HG02870 (cell line): Measurements from ENCODE around the gene PRCP.

Source experiments
- ATAC-seq: cut with Tn5 transposase; IDR thresholded peaks from one replicate; pipeline ENCODE4 v1.9.1; 2021; ENCODE audit warnings: mild to moderate bottlenecking, moderate library complexity; ENCODE audit not compliant: unreplicated experiment

Gene PRCP

GRCh38 chr11:82907371-82907770, 7.1 kb upstream of the PRCP start:
- ATAC-seq, result no peak

DNA sequence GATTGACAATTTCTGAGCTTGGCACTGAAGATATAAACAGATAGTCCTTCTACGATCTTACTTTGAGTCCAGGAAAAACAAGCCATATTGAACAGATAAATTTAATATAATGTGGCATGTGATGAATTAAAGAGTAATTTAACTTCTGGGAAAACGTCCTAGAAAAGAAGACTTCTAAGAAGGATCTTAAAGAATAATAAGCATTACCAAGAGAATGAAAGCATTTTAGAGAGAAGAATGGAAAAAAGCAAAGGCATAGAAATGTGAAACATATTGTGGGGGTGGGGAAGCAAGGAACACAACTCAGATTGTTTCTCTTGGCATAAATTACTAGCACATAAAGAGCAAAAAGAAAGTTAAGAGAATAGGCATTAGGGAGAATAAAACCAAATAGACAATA, 6.7 kb upstream of the PRCP start:
- ATAC-seq, result no peak

GRCh38 chr11:82906236-82906635, 6.0 kb upstream of the PRCP start:
- no peak for ATAC-seq

DNA sequence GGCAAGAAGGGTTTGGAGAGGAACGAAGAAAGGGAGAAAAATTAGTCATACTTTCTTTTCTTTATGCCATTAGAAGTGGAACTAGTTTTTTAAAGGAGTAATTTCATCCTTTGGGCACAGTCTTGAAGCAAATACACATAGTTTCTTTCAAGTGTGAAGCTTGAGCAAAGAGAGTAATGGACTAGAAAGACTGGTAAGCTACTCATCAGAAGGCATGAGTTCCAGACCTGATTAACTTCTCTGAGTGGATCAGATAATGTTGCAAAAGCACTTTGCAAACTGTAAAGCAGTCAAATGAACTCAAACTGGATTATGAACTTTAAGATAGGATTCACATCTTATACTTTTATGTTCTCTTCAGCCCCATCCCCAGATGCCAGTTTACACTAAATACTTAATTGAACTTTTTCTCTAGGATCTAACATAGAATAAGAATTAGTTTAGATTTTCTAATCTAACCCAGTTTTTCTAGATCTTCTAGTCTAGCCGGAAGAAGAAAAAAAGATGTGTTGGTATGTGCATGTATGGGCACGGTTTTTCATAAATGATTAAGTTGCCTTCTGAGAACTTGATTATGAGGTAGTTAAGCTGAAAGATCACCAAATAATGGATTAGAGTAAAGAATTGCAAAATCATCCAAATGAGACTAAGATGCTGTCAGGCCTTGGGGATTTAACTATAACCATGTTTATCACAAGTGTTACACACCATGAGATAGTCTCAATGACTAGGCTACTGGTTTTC, 3.8 kb upstream of the PRCP start:
- ATAC-seq, result no peak

- no peak for ATAC-seq
Measured at GRCh38 chr11:82902880-82903279, 2.6 kb upstream of the PRCP start.

GRCh38 chr11:82901922-82902485, 1.8 kb upstream of the PRCP start:
- ATAC-seq, result no peak

GRCh38 chr11:82901165-82901921, 1.1 kb upstream of the PRCP start, which contains the start of gene DDIAS:
DDIAS (plus strand) TSS chr11:82901736; CDS start chr11:82914739, 13,003 bp downstream.
- ATAC-seq, result peak; percentile 68

DNA sequence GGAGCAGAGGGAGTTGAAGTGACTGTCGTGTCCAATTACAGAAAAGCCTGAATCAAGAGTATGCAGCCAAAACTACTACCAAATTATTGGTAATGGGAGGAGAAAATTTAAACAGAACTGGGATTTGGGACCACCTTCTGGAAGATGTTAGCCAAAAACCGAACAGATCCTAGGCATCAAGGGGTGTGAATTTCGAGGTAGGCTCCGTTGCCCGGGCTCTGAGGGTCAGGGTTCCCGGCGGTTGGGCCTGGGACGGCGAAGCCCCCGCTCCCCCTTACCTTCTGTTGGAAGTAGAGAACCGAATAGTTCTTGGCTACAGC, 313 bp downstream of the PRCP start:
- ATAC-seq, result peak; percentile 1

DNA sequence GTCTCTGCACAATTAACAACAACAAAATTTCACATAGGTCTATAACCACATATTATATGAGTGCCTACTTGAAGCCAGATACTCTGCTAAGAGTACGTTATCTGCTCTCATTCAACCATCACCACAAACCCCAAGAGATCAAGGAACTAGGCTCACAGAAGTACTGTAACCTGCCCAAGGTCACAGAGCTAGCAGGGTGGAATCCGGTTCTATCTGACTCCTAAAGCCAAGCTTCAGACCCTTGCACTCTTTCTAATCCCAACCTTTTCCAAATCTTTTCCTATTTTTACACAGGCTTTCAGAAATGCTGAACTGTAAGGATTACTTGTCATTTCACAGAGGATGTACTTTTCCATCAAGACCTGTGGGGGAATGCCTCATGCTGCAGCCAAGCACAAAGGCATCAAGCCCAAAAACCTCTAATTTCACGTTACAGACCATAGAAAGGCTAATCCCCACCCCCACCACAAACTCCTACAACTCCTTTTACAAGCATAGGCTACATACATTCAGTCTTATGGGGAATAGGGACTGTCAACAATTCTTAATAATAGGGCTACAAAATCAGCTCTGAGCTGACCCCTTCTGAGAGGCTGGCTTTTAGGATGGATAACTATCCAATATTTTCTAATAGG, 927 bp downstream of the PRCP start:
- no peak for ATAC-seq

- ATAC-seq, result no peak
Measured at GRCh38 chr11:82898241-82898640, 2.0 kb downstream of the PRCP start.

GRCh38 chr11:82896183-82896582, 4.0 kb downstream of the PRCP start:
- no peak for ATAC-seq

DNA sequence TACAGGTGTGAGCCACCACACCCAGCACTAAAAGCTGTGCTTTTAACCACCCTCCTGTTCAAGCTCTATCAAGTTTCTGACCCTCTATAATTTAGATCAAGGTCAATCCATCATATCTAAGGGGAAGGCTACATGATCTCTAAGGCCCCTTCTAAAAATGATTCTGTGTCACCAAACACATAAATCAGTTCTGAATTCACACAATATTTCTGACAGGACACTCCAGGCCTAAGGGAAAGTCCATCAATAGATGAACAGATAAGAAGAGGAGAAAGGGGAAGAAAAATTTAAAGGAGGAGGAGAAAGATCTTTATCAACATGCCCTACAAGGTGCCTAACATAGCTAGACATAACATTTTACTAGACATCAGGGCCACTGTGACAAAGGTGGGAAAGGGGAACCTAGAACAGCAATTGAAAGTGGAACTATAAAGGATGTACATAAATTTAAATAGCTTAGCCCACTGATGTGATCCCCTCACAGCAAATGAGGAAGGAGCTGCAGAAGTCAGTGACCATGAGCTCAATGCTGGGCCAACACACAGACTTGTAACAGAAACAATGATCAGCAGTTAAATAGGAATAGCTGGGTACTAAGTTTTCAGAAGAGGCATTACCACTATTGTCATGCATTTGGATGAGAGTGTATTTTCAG, 4.7 kb downstream of the PRCP start:
- no peak for ATAC-seq

GRCh38 chr11:82892611-82893169, 7.5 kb downstream of the PRCP start:
- no peak for ATAC-seq

DNA sequence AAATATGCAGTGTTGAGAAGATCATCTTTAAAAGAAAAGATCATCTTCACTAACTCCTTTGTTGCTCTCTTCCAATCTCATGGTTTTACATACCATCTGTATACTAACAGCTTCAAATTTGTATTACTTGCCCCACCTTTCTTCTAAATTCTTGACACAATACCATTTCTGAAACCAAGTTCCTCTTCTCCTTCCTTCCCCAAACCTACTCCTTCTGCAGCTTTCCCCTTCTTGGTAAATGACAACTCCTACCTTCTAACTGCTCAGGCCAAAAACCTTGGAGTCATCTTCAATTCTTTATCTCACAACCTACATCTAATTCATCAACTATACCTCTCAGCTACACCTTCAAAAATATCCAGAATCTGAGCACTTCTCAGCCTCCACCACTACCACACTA, 9.3 kb downstream of the PRCP start:
- no peak for ATAC-seq

DNA sequence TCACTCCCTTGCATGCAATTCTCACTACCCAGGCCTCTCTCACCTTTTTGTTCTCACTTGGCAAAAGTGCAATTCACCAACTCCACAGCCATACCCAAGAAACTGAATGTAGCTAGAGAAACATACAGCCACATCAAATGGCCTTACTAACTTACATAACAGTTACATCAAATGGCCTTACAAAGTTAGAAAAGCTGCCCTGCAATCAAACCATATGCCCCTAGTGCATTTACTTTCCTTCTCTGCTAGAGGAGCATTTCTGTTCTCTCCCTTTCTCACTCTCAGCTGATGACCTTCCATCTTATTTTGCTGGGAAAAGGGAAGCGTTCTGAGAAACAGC, 10.3 kb downstream of the PRCP start:
- no peak for ATAC-seq

GRCh38 chr11:82889133-82890001, 10.9 kb downstream of the PRCP start:
- ATAC-seq, result no peak

- no peak for ATAC-seq
Measured at GRCh38 chr11:82883853-82884252, 16.4 kb downstream of the PRCP start.

GRCh38 chr11:82874646-82875523, 25.3 kb downstream of the PRCP start:
- ATAC-seq, result no peak

DNA sequence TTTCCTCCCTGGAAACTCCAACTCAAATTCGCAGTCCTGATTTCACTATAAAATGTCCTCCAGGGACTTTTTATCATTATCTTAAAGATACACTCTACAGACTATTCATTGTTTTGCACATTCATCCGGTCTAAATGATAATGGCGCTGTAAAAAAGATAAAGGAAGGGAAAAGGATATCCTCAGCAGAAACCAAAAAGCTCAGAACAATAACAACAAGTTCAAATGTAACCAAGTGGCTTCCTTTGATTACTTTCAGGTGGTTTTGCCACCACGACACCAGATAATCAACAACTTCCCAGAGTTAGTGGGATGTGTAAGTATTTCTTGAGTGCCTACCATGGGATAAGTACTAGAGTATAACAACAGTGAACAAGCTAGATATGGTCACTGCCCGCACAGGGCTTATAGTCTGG, 26.3 kb downstream of the PRCP start:
- no peak for ATAC-seq
